Skeletal muscle cell (primary cell): Measurements from ENCODE around the gene FAM120B.
"Not testable (repeated sequence)": the region's sequence is repeated elsewhere in the genome, so short reads cannot be mapped to it uniquely, and the experiment has no call there.

Experiments used
- DNase-seq: peaks from one replicate; pipeline ENCODE4 v3.0.0-alpha.2; 2010; ENCODE audit warnings: low read depth
- H3K4me3 ChIP-seq: 2 replicates; pipeline ENCODE4 v1.5.1; 2011; ENCODE audit warnings: low read depth, mild to moderate bottlenecking, control low read depth, low read length, moderate library complexity

The FAM120B gene

DNA sequence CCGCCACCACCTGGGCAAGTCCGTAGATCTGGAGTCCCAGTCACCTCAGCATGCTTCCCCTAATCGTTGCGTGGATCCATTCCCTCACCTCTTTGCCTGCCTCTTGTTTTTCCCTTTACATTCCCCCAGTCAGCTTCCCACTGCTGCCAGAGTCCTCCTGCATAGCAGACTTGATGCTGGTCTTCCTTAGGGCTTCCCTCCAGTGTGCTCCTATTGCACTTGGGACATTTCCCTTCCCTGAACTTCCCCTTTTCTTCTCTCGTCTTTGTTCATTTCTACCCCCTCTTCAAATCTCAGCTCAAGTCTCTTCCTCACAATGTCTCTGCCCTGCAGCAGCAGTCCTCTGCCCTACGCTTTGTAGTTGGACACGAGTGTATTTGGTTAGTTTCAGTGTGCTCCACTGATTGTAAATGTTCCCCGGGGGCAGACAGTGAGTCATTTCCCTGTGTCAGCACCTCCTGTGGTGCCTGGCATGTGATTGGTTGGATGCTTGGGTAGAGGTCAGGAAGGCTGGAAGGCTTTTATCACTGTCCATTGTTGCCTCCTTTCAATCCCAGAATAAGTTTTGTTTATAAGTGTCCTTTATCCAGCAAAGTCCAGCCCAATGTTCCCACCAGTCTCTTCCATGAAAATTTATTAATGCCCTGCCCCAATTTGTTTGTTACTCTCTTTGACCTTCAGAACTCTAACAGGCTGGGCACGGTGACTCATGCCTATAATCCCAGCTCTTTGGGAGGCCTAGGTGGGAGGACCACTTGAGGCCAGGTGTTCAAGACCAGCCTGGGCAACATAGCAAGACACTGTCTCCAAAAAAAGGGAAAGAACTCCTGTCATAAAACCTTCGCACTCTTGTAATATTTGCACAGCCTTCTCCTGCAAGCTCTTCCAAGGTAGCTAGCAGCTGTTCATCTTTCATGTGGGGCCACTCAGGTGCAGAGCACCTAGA, 38.3 kb downstream of the FAM120B start:
- H3K4me3 ChIP-seq = no peak overlapping the region
- no peak for DNase-seq

DNA sequence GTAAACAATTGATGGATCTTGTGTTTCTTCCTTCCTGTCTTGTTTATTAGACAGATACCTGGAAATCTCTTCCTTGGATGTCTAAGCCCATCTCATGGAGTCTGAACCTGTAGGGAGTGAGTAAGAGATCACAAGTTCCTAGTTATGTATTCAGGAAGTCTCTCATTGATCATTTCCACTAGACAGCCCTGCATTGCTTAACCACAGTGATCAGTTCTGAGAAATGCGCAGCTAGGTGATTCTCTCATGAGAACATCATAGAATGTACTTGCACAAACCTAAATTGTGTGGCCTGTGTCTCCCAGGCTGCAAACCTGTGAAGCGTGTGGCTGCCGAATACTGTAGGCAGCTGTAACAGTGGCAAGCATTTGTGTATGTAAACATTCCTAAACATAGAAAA, 39.1 kb downstream of the FAM120B start:
- DNase-seq = no peak
- no peak overlapping the region for H3K4me3 ChIP-seq

DNA sequence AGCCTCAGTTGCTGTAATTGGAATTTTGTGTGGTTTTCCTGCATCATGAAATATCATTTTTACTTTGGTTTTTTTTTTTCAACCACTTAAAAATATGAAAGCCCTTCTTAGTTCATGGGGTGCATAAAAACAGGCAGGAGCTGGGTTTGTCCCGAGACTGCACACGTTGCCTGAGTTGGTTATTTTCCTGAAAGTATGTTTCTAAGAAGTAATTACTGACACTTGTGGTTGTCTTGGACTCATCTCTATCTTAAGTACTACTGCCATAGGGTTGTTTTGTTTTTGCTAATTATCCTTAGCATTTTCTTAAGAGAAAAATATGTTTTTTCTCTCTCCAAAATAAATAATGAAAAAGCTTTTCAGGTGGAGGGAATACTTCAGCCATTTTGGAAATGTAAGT, 40.1 kb downstream of the FAM120B start:
- no peak overlapping the region for H3K4me3 ChIP-seq
- no peak for DNase-seq

DNA sequence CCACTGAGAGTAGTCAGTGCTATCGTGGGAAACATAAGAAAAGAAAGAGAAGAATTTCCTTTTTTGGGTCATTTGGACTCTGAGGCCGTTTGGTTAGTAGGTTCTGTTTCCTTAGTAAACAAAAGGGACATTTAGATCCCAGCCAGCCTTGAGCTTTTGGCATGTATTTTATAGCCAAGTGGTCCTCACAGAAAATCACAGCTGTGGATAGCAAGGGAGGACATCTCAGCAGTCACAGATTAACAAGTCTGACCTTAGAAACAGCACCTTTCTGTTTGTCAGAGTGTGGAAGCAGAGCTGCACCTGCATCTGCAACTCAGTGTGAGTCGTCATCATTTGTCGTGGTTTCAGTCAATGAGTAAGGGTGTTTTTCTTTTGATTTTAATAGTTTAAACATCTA, 40.5 kb downstream of the FAM120B start:
- H3K4me3 ChIP-seq = no peak overlapping the region
- no peak for DNase-seq

DNA sequence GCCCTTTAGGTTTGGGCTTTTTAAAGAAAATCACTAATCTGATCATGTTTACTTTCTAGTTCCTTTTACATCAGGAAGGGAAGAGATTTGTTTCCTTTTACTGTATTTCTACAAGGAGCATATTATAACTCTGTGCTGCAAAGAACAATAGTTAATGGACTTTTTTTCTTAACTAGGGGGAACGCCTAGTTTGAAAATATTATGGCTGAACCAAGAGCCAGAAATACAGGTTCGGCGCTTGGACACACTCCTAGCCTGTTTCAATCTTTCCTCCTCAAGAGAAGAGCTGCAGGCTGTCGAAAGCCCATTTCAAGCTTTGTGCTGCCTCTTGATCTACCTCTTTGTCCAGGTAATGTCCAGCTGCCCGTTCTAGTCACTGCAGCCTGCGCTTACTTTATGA, 41.4 kb downstream of the FAM120B start:
- H3K4me3 ChIP-seq = no peak overlapping the region

DNA sequence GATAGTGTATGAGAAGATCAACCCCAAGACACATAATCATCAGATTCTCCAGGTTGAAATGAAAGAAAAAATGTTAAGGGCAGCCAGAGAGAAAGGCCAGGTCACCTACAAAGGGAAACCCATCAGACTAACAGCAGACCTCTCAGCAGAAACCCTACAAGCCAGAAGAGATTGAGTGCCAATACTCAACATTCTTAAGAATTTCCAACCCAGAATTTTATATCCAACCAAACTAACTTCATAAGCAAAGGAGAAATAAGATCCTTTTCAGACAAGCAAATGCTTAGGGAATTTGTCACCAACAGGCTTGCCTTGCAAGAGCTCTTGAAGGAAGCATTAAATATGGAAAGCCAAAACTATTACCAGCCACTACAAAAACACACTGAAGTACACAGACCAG, 44.9 kb downstream of the FAM120B start:
- not testable (repeated sequence) for DNase-seq, H3K4me3 ChIP-seq

More for the DNA sequence above, 41.4 kb downstream of the FAM120B start:
- no peak for DNase-seq

DNA sequence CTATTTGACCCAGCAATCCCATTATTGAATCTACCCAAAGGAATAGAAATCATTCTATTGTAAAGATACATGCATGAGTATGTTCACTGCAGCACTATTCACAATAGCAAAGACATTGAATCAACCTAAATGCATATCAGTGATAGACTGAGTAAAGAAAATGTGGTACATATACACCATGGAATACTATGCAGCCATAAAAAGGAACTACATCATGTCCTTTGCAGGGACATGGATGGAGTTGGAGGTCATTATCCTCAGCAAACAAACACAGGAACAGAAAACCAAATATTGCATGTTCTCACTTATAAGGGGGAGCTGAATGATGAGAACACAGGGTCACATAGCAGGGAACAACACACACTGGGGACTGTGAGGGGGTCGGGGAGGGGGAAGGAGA, 48.6 kb downstream of the FAM120B start:
- not testable (repeated sequence) for H3K4me3 ChIP-seq, DNase-seq

DNA sequence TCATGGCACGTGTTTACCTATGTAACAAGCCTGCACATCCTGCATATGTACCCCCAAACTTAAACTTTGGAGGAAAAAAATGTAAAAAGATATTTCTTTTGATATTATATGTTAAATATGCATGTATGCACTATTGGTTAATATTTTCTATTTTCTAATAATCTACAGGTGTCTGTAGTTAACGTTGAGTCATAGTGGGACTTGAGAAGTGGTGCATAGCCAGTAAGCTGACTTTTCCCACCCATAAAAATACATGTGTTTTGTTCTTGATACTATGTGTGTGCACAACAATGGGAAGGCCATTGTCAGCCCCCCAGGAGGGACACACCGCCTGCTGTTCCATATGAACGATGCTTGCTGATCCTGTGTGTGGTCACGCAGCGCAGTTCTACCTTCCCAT, 49.1 kb downstream of the FAM120B start:
- no peak overlapping the region for H3K4me3 ChIP-seq
- no peak for DNase-seq

DNA sequence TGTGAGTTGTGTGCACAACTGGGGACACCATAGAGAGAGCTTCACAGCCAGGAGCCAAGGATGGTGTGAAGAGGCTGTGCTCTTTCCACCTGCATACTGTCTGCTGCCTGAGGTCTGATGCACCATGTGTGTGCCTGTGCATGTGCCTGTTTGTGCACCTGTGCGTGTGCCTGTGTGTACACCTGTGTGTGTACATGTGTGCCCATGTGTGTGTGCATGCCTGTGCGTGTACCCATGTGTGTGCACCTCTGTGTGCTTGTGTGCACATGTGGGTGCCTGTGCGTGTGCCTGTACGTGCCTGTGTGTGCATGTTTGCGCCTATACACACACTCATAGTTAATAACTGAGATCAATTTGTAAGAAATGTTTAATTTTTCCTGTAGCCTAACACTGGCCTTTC, 51.3 kb downstream of the FAM120B start:
- no peak for DNase-seq

DNA sequence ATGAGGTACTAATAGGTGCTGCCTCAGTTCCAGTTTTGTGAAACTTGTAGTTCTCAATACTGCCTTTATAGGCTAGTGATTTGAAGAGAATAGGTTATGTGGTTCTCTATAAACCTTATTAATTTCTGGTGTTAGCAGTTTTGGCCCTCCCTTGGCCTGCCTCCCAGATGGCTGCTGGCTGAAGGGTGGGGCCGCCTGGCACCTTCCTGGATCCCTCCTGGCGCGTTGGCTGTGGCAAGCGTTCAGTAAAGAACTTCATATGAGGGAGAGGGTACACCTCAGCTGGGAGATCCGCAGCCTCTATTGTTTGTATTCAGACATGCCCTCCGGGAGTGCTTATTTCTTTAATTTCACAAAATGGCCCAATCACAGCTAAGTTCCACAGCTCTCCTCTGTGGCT, 51.9 kb downstream of the FAM120B start:
- no peak overlapping the region for H3K4me3 ChIP-seq
- DNase-seq = no peak

More for the DNA sequence above, 51.3 kb downstream of the FAM120B start:
- H3K4me3 ChIP-seq = no peak overlapping the region

DNA sequence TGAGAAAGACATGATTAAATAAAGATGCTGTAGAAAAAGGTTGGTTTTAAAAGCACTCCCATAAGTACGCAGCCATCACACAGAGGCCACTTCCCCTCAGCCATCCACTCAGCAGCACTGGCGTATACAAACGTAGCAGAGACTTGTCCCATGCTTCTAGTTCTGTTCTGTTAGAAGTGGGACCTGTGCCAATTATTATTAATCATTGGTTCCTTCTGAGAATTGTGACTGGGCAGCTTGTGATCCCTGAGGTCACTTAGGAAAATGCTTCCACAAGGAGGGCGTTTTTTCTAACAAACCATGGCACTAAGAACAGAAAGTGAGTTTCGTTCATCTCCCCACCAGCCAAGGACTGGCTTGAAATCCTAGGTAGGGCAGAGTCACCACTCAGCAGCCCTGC, 53.9 kb downstream of the FAM120B start:
- no peak overlapping the region for H3K4me3 ChIP-seq
- DNase-seq = no peak

DNA sequence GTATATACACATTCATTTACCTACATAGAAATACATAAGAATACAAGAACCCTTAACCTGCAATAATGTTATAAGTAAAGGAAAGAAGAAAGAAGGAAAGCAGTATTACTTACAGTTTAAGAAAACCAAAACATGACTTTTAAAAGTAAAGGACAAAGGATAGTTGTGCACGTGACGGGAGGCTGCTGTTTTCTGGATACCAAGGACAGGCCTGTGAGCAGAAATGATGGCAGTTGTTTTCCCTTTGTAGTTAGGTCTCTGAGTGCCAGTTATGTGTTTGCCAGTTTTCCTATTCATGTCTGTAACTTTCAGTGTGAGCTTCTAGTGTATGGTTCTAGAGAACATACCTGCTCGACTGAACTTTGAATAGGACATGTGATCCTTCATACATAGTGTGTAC, 54.8 kb downstream of the FAM120B start:
- no peak for DNase-seq
- H3K4me3 ChIP-seq = no peak overlapping the region

DNA sequence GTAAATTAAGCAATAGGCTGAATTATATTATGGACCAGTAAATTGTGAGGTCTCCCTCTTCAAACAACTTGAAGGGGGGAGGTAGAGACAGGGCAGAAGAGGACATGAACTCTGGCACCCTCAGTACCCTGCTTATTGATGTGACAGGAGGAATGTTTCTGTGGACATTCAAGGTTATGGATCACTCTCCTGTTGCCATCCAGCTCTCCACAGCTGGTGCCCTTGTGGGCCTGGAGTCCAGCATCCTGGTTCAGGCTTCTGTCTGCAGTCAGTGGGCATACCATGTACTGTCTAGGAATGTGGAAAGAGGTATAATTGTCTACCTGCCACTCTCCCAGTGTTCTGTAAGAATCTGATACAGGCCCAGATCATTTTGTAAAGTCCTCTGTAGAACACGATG, 55.6 kb downstream of the FAM120B start:
- DNase-seq = no peak
- H3K4me3 ChIP-seq = no peak overlapping the region

DNA sequence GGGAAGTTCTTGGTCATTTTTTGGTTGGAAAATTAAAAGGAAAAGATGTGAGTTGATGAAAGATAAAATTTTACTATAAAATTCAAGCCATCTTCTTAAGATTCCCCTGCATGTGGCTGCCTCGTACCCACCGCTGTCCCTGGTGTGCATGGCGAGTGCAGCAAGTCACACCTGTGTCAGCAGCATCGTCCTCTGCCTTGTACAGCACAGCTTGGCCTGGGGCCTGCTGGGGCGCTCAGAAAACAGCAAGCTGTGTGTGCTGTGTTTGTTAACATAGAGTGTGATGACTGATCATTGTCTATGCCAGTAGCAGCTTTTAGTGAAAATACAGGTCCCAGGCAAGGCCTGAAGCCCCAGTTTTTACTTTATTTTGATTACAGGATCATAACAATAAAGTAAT, 56.7 kb downstream of the FAM120B start:
- H3K4me3 ChIP-seq = no peak overlapping the region
- no peak for DNase-seq

DNA sequence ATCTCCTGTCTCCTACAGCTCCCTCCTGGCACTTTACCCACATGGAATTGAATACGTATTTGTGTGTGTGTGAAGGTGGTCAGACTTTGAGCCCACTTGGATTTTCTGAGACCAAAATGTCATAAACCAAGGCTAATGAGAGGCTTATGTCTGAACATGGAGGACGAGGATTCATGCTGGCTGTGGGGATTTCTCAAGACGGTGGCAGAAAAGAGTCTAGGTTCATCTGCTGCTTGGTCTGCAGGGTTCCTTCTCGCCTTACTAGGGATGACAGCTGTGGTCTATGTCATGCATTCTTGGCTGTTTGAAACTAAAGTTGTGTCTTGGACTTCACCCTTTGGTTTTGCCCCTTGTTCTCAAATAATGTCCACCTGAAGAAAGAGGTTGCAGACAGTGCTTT, 58.6 kb downstream of the FAM120B start:
- DNase-seq = no peak
- H3K4me3 ChIP-seq = no peak overlapping the region

DNA sequence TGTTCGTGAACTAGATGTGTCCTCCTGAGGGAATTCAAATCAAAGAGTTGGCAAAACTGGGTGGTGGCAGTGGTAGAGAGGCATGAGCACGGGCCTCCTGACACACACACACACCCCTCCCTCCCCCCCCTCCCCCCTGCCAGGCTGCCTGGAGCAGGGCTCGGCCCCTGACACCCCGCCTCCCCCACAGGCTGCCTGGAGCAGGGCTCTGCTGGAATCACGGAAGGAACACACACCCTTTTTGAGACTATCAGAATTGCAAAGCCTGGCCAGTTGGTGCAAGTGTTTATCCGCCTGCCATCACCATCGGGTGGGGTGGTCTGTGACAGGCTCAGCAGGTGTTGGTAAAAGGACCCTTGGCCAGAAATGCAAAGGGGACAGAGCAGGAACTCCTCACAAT, 59.0 kb downstream of the FAM120B start:
- DNase-seq = no peak
- no peak overlapping the region for H3K4me3 ChIP-seq

DNA sequence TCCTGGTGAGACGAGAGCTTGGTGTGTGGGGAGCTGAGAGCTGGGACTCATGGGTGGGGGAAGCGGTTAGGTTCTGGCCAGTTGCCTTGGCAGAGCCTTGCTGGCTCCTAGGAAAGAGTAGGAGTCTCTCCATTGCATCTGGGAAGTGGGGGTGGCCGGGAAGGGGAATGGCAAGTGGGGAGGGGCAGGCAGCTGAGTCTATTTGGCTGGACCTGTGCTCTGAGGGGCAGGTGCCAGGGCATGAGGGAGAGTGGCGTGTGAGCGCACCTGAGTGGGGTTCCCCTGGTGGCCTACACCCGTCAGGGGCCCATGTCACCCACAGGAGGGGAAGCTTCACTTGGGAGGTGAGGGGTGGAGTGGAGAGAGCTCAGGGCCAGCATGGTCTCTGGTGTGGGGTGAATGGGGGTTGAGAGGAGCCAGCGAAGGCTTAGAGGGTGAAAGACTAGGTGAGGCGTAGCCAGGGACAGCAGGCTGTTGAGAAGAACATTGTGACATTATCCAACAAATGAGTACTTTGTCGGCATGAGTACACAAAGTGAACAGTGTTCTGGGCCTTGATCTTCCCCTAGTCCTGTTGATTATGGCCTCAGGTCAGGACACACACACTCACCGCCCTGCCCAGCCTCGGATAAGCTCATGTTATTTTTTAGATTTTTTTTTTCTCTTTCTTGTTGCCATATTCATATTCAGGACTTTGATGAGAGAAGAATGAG, 59.8 kb downstream of the FAM120B start:
- DNase-seq = no peak
- no peak overlapping the region for H3K4me3 ChIP-seq

DNA sequence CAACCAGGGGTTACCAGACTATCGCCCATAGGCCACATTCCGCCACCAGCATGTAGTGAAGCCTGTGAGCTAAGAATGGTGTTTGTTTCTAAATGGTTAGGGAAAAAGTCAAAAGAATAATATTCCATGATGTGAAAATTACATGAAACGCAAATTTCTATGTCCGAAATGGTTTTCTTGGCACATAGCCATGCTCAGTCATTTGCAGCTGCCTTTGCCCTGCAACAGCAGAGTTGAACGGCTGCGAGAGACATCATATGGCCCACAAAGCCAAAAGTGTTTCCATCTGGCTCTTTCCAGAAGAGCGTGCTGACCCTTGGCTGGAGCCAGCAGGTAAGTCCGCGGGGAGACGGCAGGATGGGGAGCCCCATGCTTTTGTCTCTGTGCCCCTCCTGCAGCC, 60.7 kb downstream of the FAM120B start:
- no peak overlapping the region for H3K4me3 ChIP-seq
- DNase-seq = no peak

DNA sequence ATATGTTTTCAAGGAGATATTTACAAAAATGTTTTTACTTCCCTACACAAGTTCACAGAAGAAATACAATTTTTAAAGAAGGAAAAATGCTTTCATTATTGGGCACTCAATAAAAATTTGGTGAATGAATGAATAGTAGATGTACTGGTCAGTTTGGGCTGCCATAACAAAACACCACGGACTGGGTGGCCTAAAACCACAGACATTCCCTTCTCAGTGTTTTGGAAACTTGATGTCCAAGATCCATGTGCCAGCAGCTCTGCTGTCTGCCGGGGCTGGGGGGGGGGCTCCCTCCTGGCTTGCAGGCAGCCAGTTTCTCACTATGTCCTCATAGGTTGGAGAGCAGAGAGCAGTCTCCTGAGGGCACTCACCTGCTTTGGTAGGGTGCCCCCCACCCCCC, 62.0 kb downstream of the FAM120B start:
- no peak overlapping the region for H3K4me3 ChIP-seq

DNA sequence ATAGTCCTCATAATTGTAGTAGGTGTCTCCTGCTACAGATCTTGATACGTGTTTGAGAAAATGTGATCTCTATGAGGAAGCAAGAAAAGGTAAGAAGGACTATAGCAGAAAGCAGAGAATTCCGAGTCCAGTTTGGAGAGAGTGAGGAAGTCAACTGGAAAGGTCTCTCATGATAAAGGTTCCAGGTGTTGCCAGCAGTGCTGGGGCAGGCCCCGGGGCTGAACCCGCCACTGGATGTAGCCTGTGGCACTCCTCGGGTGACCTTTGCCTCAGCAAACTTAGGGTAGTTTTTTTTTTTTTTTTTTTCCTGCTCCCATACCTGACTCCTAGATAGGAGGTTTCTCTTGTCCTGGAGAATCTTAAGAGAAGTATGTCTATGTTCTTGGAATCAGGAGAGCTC, 62.8 kb downstream of the FAM120B start:
- no peak for DNase-seq

More for the DNA sequence above, 62.0 kb downstream of the FAM120B start:
- no peak for DNase-seq

DNA sequence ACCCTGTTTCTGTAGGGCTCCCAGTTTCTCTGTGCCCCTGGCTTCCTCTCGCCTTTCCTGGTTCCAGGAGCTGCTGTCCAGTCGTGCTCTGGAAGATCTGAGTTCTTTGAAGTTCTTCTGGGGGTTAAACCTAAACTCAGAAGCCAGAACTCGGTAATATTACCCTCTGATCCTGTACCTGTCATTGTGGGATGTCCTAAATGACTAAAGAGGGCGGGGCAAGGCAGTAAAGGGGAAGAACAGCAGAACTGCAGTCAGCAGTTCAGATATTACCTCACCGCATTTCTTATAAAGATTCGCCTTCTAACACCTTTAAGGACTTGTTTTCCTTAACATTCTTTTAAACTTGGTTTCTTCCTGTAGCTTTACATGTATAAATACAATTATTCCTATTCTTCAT, 63.9 kb downstream of the FAM120B start:
- no peak for DNase-seq
- no peak overlapping the region for H3K4me3 ChIP-seq

More for the DNA sequence above, 62.8 kb downstream of the FAM120B start:
- H3K4me3 ChIP-seq = no peak overlapping the region
